Esophagus squamous epithelium (tissue), 5 donors: ENCODE measurements around the gene SLC18A2. TPM values are rescaled to one million over a fixed set of nuclear protein-coding genes. Genes with fewer than 3 reads are reported as not detected.

Experiments used
- DNase-seq: peaks from one replicate; lab custom pipeline; 2025; lab: John Stamatoyannopoulos, UW
- H3K27ac ChIP-seq, 4 donors: fragments of 200-600 bp; sonication (generic); one replicate each; pipeline ENCODE4 v1.5.1; 2016 to 2019; ENCODE audit warnings: mild to moderate bottlenecking in 1 of 4
- H3K27me3 ChIP-seq, 4 donors: fragments of 200-600 bp; sonication (generic); 1 replicate in 3 of 4; 2 replicates in 1 of 4; pipeline versions ENCODE4 v1.5.1 to v1.6.0; 2017 to 2021; ENCODE audit warnings: antibody characterized with exemption in 1 of 4
- H3K36me3 ChIP-seq, 3 donors: fragments of 200-600 bp; sonication (generic); one replicate each; pipeline ENCODE4 v1.5.1; 2016 to 2019
- H3K4me1 ChIP-seq, 3 donors: fragments of 200-600 bp; sonication (generic); one replicate each; pipeline ENCODE4 v1.5.1; 2017 to 2019
- H3K4me3 ChIP-seq, 4 donors: fragments of 200-600 bp; sonication (generic); 1 replicate in 3 of 4; 2 replicates in 1 of 4; pipeline ENCODE4 v1.5.1; 2016 to 2019; ENCODE audit warnings: mild to moderate bottlenecking in 2 of 4, moderate library complexity in 1 of 4
- H3K9me3 ChIP-seq, 3 donors: fragments of 200-600 bp; sonication (generic); one replicate each; pipeline ENCODE4 v1.5.1; 2016 to 2019
- POLR2A ChIP-seq, 4 donors: fragments of 450-650 bp; IDR thresholded peaks; one replicate each; pipeline ENCODE4 v1.6.1; 2017; ENCODE audit warnings: antibody characterized with exemption in 4 of 4, mild to moderate bottlenecking in 4 of 4, moderate library complexity in 3 of 4
- WGBS, 2 donors: methylation state at CpG; one replicate each; pipeline ENCODE4 v1.1.5; 2018; 5-methylcytosine and 5-hydroxymethylcytosine counted together
- intact Hi-C: fragments of 100-400 bp; cut with DNase I; formaldehyde crosslinking; loops from one replicate; pipeline ENCODE4 v1.15.0; 2022
- total RNA-seq, 4 donors: library from RNA; depleted of rRNA; stranded (reverse); fragments of >200 nt; gene quantifications; one replicate each; pipeline ENCODE4 v1.1.0, GENCODE V29; 2016
- TF ChIP-seq, protein P1 (sequence below), 6 experiments: fragments of 450-650 bp in 4 of 6; fragments of 200-600 bp in 2 of 6; sonication (generic) in 2 of 6; IDR thresholded peaks; one replicate each; pipeline ENCODE4 v1.5.1; 2016 to 2019; ENCODE audit warnings: antibody characterized with exemption in 6 of 6, mild to moderate bottlenecking in 4 of 6, moderate library complexity in 4 of 6
- donor health status: DM: yes; HTN: yes; CAD: no.

The SLC18A2 gene
- total RNA-seq, 4 donors from 2014 or later = 0.11 to 2.9 (median 0.68) TPM

DNA sequence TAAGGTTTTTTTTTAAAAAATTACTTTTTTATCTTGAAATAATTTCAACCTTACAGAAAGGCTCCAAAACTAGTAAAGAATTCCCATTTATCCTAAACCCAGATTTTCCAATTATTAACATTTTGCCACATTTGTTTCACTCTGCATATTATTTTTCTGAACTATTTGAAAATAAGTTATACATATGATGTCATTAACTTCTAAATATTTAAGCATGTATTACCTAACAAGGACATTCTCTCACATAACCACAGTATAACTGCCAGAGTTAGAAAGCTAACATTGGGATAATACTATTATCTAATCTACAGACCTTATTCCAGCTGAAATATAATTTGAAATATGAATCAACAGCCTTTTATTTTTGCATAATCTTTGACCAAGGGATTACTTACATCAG lies 65.8 kb downstream of the SLC18A2 start:
- DNase-seq = no peak
- Histone ChIP-seq H3K27ac (no peak overlapping the region), H3K27me3 (no peaks in the 10 kb centered on the region), H3K4me3 (no peak overlapping the region), H3K9me3 (no peaks in the 10 kb centered on the region), H3K36me3 (peaks cover 0 to 10% (median 0%) of the 10 kb centered on the region in 3 donors), H3K4me1 (no peaks in the 10 kb centered on the region)
- no peak for TF ChIP-seq POLR2A (IDR thresholded peaks at IDR 0.05)
- TF ChIP-seq, protein P1, sequence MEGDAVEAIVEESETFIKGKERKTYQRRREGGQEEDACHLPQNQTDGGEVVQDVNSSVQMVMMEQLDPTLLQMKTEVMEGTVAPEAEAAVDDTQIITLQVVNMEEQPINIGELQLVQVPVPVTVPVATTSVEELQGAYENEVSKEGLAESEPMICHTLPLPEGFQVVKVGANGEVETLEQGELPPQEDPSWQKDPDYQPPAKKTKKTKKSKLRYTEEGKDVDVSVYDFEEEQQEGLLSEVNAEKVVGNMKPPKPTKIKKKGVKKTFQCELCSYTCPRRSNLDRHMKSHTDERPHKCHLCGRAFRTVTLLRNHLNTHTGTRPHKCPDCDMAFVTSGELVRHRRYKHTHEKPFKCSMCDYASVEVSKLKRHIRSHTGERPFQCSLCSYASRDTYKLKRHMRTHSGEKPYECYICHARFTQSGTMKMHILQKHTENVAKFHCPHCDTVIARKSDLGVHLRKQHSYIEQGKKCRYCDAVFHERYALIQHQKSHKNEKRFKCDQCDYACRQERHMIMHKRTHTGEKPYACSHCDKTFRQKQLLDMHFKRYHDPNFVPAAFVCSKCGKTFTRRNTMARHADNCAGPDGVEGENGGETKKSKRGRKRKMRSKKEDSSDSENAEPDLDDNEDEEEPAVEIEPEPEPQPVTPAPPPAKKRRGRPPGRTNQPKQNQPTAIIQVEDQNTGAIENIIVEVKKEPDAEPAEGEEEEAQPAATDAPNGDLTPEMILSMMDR (IDR thresholded peaks at IDR 0.05) = no peak
- intact Hi-C loops = no loop called here

DNA sequence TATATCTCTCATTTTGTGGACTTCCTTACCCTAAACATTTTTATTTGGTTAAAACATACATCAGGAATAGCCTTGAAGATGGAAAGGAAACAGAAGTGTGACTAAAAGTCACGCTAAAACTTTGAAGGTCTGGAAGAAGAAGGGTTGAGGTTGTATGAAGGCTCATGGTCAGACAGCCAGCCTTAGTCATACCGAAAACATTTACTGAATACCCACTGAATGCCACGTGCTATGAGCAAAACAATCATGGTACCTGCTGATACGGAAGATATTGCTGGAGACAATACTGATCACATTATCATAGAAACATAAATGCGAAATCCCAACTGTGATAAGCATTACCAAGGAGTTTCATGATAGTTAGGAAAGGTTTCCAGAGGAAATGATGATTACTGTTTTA lies 70.3 kb downstream of the SLC18A2 start:
- Histone ChIP-seq H3K36me3 (peaks cover 0 to 21% (median 0%) of the 10 kb centered on the region in 3 donors), H3K4me3 (no peak overlapping the region), H3K9me3 (no peaks in the 10 kb centered on the region), H3K27me3 (no peaks in the 10 kb centered on the region), H3K27ac (no peak overlapping the region), H3K4me1 (no peaks in the 10 kb centered on the region)
- intact Hi-C loops = loop anchor here (10.0 kb wide), 1 partner anchor 96 kb away; no protein-coding TSS in a partner anchor
- TF ChIP-seq, protein P1 (IDR thresholded peaks at IDR 0.05) = no peak
- no peak for TF ChIP-seq POLR2A (IDR thresholded peaks at IDR 0.05)
- no peak for DNase-seq
- 94 to 97% methylated on average over 5 of the region's 5 CpGs for WGBS, 2 donors

DNA sequence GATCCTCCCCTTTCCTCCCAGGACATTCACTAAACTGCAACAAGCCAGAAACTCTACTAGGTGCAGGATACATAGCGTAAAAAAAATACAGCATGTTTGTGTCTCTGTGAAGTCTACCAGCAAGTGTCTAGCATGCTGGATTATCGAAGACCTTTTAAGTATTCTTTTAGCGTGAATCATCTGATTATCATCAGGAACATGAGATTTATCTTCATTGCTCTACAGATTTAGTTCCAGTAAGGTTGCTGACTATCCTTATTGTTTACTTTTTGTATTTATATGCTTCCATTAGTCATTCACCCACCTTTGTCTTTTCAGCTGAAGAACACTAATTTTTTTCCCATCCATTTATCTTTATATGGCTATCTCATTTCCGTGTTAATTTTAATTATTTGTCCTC lies 71.5 kb downstream of the SLC18A2 start:
- peaks cover 0 to 25% (median 0%) of the 10 kb centered on the region in 3 donors for H3K36me3 ChIP-seq
- no peaks in the 10 kb centered on the region for H3K27me3 ChIP-seq
- H3K4me3 ChIP-seq = no peak overlapping the region
- DNase-seq = no peak
- TF ChIP-seq, protein P1 (IDR thresholded peaks at IDR 0.05) = no peak
- TF ChIP-seq POLR2A (IDR thresholded peaks at IDR 0.05) = no peak
- H3K4me1 ChIP-seq = no peaks in the 10 kb centered on the region
- no peaks in the 10 kb centered on the region for H3K9me3 ChIP-seq
- intact Hi-C loops = loop anchor here (10.0 kb wide), 1 partner anchor 98 kb away; no protein-coding TSS in a partner anchor
- 88 to 96% methylated on average over 4 of the region's 4 CpGs for WGBS, 2 donors
- H3K27ac ChIP-seq = no peak overlapping the region

DNA sequence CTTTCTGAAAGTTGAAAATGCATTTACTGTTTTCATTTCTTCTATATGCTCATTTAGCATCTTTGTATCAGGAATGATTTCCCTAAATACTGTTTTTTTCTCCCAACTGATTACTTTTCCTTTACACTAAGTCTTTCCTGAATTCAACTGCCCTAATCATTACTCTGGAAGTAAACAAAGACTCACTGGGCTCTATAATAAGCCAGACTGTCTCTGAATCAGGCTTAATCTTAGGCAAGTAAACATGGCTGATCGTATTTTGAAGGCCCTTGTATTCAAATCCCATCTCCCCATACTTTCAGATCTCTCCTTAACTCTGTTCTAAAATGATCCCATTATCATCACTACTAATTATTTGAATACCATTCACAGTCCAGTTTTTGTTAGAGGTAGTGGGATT lies 72.7 kb downstream of the SLC18A2 start:
- intact Hi-C loops = loop anchor here (10.0 kb wide), 1 partner anchor 99 kb away; no protein-coding TSS in a partner anchor
- TF ChIP-seq, protein P1 (IDR thresholded peaks at IDR 0.05) = no peak
- TF ChIP-seq POLR2A (IDR thresholded peaks at IDR 0.05) = no peak
- WGBS, 2 donors = 81 to 95% methylated on average over 1 of the region's 1 CpG

DNA sequence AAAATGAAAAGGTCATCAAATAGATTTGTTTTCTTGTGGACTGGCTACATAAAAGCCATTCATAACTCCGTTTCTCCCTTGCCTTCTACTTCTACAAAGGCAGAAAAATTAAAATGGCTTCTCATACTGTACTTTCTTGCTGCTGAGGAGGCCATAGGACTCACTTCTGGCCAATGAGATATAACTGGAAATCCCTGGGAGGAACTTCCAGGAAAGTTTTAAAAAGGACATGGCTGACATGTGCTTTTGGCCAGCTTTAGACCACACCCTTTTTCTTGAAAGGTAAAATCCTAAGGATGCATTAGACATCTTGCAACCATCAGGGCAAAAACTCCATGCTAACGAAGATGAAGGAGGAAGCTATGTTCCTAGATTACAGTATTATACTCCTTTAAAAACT lies 75.8 kb downstream of the SLC18A2 start:
- Histone ChIP-seq H3K4me1 (no peaks in the 10 kb centered on the region), H3K36me3 (peaks cover 0 to 22% (median 0%) of the 10 kb centered on the region in 3 donors), H3K27me3 (no peaks in the 10 kb centered on the region), H3K9me3 (no peaks in the 10 kb centered on the region), H3K27ac (no peak overlapping the region), H3K4me3 (no peak overlapping the region)
- no peak for DNase-seq
- intact Hi-C loops = loop anchor here (10.0 kb wide), 1 partner anchor 102 kb away; no protein-coding TSS in a partner anchor
- no peak for TF ChIP-seq POLR2A (IDR thresholded peaks at IDR 0.05)
- TF ChIP-seq, protein P1 (IDR thresholded peaks at IDR 0.05) = no peak
- WGBS, 2 donors = 90 to 95% methylated on average over 2 of the region's 2 CpGs

More for the DNA sequence above, 72.7 kb downstream of the SLC18A2 start:
- H3K27ac ChIP-seq = no peak overlapping the region
- H3K9me3 ChIP-seq = no peaks in the 10 kb centered on the region
- H3K36me3 ChIP-seq = peaks cover 0 to 25% (median 0%) of the 10 kb centered on the region in 3 donors
- H3K27me3 ChIP-seq = no peaks in the 10 kb centered on the region
- H3K4me1 ChIP-seq = no peaks in the 10 kb centered on the region
- no peak for DNase-seq
- H3K4me3 ChIP-seq = no peak overlapping the region
